ENCODE data around the gene GALNT14.

- no peak for TF ChIP-seq CTCF (IDR thresholded peaks at IDR 0.05)
- no peak for TF ChIP-seq EZH2 (IDR thresholded peaks at IDR 0.05; ENCODE audit: borderline replicate concordance, insufficient read depth, low read depth, low read length, poor library complexity, severe bottlenecking)
These were observed 234.9 kb downstream of the GALNT14 start for GRCh38 chr2:30903326-30903725.

Data from B cell (primary cell).